OCI-LY7 (cell line): ENCODE data around the gene MLLT3. TPM values are rescaled to one million over a fixed set of nuclear protein-coding genes. Genes with fewer than 3 reads are reported as not detected.

Experiments used
- BruUV-seq: library from RNA; stranded (reverse); fragments of 400-500 nt; replicated peaks from 2 replicates; lab custom pipeline; 2021; lab: Mats Ljungman, UMichigan
- CTCF ChIA-PET: fragments of 300-600 bp; sonication (Branson Sonifier 250); formaldehyde crosslinking; loops from one replicate; lab custom pipeline; 2022; ENCODE audit warnings: antibody characterized with exemption; ENCODE audit not compliant: unreplicated experiment; lab: Charles Lee
- POLR2A ChIA-PET: fragments of 300-600 bp; sonication (Branson Sonifier 250); formaldehyde crosslinking; loops from one replicate; lab custom pipeline; 2022; ENCODE audit warnings: antibody characterized with exemption; lab: Charles Lee
- DNase-seq: peaks from one replicate; pipeline ENCODE4 v3.0.0-alpha.2; 2015; ENCODE audit warnings: low spot score
- H2AFZ ChIP-seq: fragments of 200-600 bp; sonication (generic), shearing (Covaris generic); 2 replicates; pipeline ENCODE4 v1.6.1; 2014; ENCODE audit warnings: mild to moderate bottlenecking, antibody characterized with exemption, low read length, moderate library complexity
- H3K27ac ChIP-seq: fragments of 200-600 bp; sonication (generic); 2 replicates; pipeline ENCODE4 v1.5.1; 2014; ENCODE audit warnings: mixed run types, low read depth, mild to moderate bottlenecking, moderate library complexity, low read length, inconsistent platforms; ENCODE audit not compliant: poor library complexity, severe bottlenecking
- H3K36me3 ChIP-seq: fragments of 200-600 bp; sonication (generic); 2 replicates; pipeline ENCODE4 v1.6.1; 2014; ENCODE audit warnings: mild to moderate bottlenecking, antibody characterized with exemption, low read length, moderate library complexity, mixed read lengths; ENCODE audit not compliant: insufficient read depth
- H3K4me1 ChIP-seq: fragments of 200-600 bp; sonication (generic); 2 replicates; pipeline ENCODE4 v1.5.1; 2014; ENCODE audit warnings: mild to moderate bottlenecking, low read length; ENCODE audit not compliant: insufficient read depth, poor library complexity, severe bottlenecking
- H3K4me2 ChIP-seq: fragments of 200-600 bp; sonication (generic); 2 replicates; pipeline ENCODE4 v1.6.1; 2014; ENCODE audit warnings: mild to moderate bottlenecking, low read length
- H3K4me3 ChIP-seq: fragments of 200-600 bp; sonication (generic); 2 replicates; pipeline ENCODE4 v1.5.1; 2014; ENCODE audit warnings: mild to moderate bottlenecking, low read depth, low read length; ENCODE audit not compliant: poor library complexity, severe bottlenecking
- H3K79me2 ChIP-seq: fragments of 200-600 bp; sonication (generic); 2 replicates; pipeline ENCODE4 v1.6.1; 2016; ENCODE audit warnings: low read depth, mild to moderate bottlenecking, low read length, moderate library complexity, mixed read lengths; ENCODE audit not compliant: insufficient read depth
- H3K9me2 ChIP-seq: fragments of 200-600 bp; sonication (generic); 2 replicates; pipeline ENCODE4 v1.6.1; 2016; ENCODE audit warnings: mild to moderate bottlenecking, low read length, mixed read lengths; ENCODE audit not compliant: insufficient read depth
- H3K9me3 ChIP-seq: fragments of 200-600 bp; sonication (generic); 2 replicates; pipeline ENCODE4 v1.6.1; 2014; ENCODE audit warnings: mild to moderate bottlenecking, mixed run types, low read length, mixed read lengths
- H4K20me1 ChIP-seq: fragments of 200-600 bp; sonication (generic); 2 replicates; pipeline ENCODE4 v1.6.1; 2014; ENCODE audit warnings: mild to moderate bottlenecking, antibody characterized with exemption, low read length, moderate library complexity, mixed read lengths; ENCODE audit not compliant: insufficient read depth
- CTCF ChIP-seq: fragments of 200-600 bp; sonication (generic); conservative IDR thresholded peaks from 2 replicates; pipeline ENCODE4 v1.5.1; 2014; ENCODE audit warnings: mild to moderate bottlenecking, antibody characterized with exemption, low read length, moderate library complexity, mixed read lengths
- EZH2phosphoT487 ChIP-seq: fragments of 200-600 bp; sonication (generic); IDR thresholded peaks from 2 replicates; pipeline ENCODE4 v1.6.1; 2018; ENCODE audit warnings: low read depth, borderline replicate concordance, mild to moderate bottlenecking, mixed run types, antibody characterized with exemption, low read length, moderate library complexity, mixed read lengths
- intact Hi-C: fragments of 100-400 bp; cut with micrococcal nuclease; formaldehyde crosslinking; loops from one replicate; pipeline ENCODE4 v1.10.0; 2022; ENCODE audit not compliant: unreplicated experiment
- total RNA-seq, 2 experiments: library from RNA; depleted of rRNA in 1 of 2; stranded (reverse); fragments of >200 nt in 1 of 2; shearing (Covaris generic) in 1 of 2; gene quantifications; 2 replicates each; pipeline ENCODE4 v1.2.3, GENCODE V29; 2014 to 2022

Gene MLLT3
- total RNA-seq, 2 experiments from 2014 or later: 7.1 to 9.9 TPM

GRCh38 chr9:20568400-20568799 is 53.9 kb downstream of the MLLT3 start:
- Histone ChIP-seq H3K27ac (no peak overlapping the region), H3K4me2 (no peak overlapping the region), H2AFZ (no peak overlapping the region), H3K9me3 (no peaks in the 10 kb centered on the region), H4K20me1 (no peaks in the 10 kb centered on the region), H3K9me2 (no peaks in the 10 kb centered on the region), H3K36me3 (no peaks in the 10 kb centered on the region), H3K4me3 (no peak overlapping the region), H3K4me1 (no peaks in the 10 kb centered on the region), H3K79me2 (no peaks in the 10 kb centered on the region)
- no peak for DNase-seq
- no TSS peak for BruUV-seq
- intact Hi-C loops: loop anchor here (5.0 kb wide), 1 partner anchor 34 kb away; no protein-coding TSS in a partner anchor
- TF ChIP-seq CTCF: no peak
- TF ChIP-seq EZH2phosphoT487: no peak
- POLR2A ChIA-PET: no interaction called here
- CTCF ChIA-PET: no interaction called here

- DNase-seq: no peak
- POLR2A ChIA-PET: interaction anchor here (0.6 to 0.7 kb wide), 2 partner anchors 8 to 178 kb away, joined by 3 to 4 read pairs; no protein-coding TSS in a partner anchor
- no peak overlapping the region for H3K4me2 ChIP-seq
- BruUV-seq: no TSS peak
- no peaks in the 10 kb centered on the region for H3K36me3 ChIP-seq
- no peaks in the 10 kb centered on the region for H4K20me1 ChIP-seq
- no peaks in the 10 kb centered on the region for H3K4me1 ChIP-seq
- H3K27ac ChIP-seq: no peak overlapping the region
- no peaks in the 10 kb centered on the region for H3K9me2 ChIP-seq
- no peaks in the 10 kb centered on the region for H3K9me3 ChIP-seq
- intact Hi-C loops: loop anchor here (5.0 kb wide), 1 partner anchor 36 kb away; no protein-coding TSS in a partner anchor
- TF ChIP-seq EZH2phosphoT487: no peak
- TF ChIP-seq CTCF: no peak
- CTCF ChIA-PET: no interaction called here
- H3K79me2 ChIP-seq: no peaks in the 10 kb centered on the region
- H2AFZ ChIP-seq: no peak overlapping the region
- H3K4me3 ChIP-seq: no peak overlapping the region
These were observed 55.9 kb downstream of the MLLT3 start for GRCh38 chr9:20566401-20566800.

GRCh38 chr9:20564650-20565049 is 57.6 kb downstream of the MLLT3 start:
- Histone ChIP-seq H2AFZ (no peak overlapping the region), H3K79me2 (no peaks in the 10 kb centered on the region), H3K36me3 (no peaks in the 10 kb centered on the region), H3K4me2 (no peak overlapping the region), H3K27ac (no peak overlapping the region), H3K4me1 (no peaks in the 10 kb centered on the region), H4K20me1 (no peaks in the 10 kb centered on the region), H3K4me3 (no peak overlapping the region), H3K9me3 (no peaks in the 10 kb centered on the region), H3K9me2 (no peaks in the 10 kb centered on the region)
- BruUV-seq: no TSS peak
- TF ChIP-seq CTCF (no peak), EZH2phosphoT487 (no peak)
- ChIA-PET POLR2A (no interaction called here), CTCF (no interaction called here)
- intact Hi-C loops: loop anchor here (5.0 kb wide), 1 partner anchor 38 kb away; no protein-coding TSS in a partner anchor
- DNase-seq: no peak
